Body of pancreas (tissue), 4 donors: Measurements from ENCODE around the gene TMEM256. TPM values are rescaled to one million over a fixed set of nuclear protein-coding genes. Genes with fewer than 3 reads are reported as not detected.

Experiments used
- ATAC-seq: fragments of 150-250 bp; one replicate; pipeline ENCODE4 v1.9.1; 2016
- DNase-seq, 4 donors: peaks; one replicate each; pipeline ENCODE4 v3.0.0-alpha.2; 2019
- H3K27ac ChIP-seq, 4 donors: fragments of 200-600 bp; sonication (generic); 1 replicate in 3 of 4; 2 replicates in 1 of 4; pipeline versions ENCODE4 v1.5.1 to v1.6.1; 2016 to 2019; ENCODE audit warnings: mild to moderate bottlenecking in 1 of 4, mixed read lengths in 1 of 4, moderate library complexity in 1 of 4
- H3K27me3 ChIP-seq, 2 donors: fragments of 200-600 bp; sonication (generic); one replicate each; pipeline ENCODE4 v1.6.0; 2016; ENCODE audit warnings: mild to moderate bottlenecking in 1 of 2
- H3K36me3 ChIP-seq, 2 donors: fragments of 200-600 bp; sonication (generic); replicated peaks in 1 of 2; 2 replicates each; pipeline ENCODE4 v1.5.1; 2016; ENCODE audit warnings: low read depth in 2 of 2; ENCODE audit not compliant: insufficient read depth in 1 of 2
- H3K4me1 ChIP-seq: fragments of 200-600 bp; sonication (generic); one replicate; pipeline ENCODE4 v1.6.0; 2016
- H3K4me3 ChIP-seq, 2 donors: fragments of 200-600 bp; sonication (generic); 1 replicate in 1 of 2; 2 replicates in 1 of 2; pipeline ENCODE4 v1.5.1; 2016 to 2019
- H3K9me3 ChIP-seq, 3 donors: fragments of 200-600 bp; sonication (generic); 1 replicate in 2 of 3; 2 replicates in 1 of 3; pipeline ENCODE4 v1.5.1; 2016
- CTCF ChIP-seq, 7 experiments: fragments of 450-650 bp in 4 of 7; fragments of 200-600 bp in 3 of 7; sonication (generic) in 3 of 7; IDR thresholded peaks; one replicate each; pipeline ENCODE4 v1.5.1; 2016 to 2019; ENCODE audit warnings: antibody characterized with exemption in 7 of 7
- POLR2A ChIP-seq, 3 donors: fragments of 450-650 bp; IDR thresholded peaks; one replicate each; pipeline ENCODE4 v1.6.1; 2016; ENCODE audit warnings: antibody characterized with exemption in 3 of 3, mild to moderate bottlenecking in 2 of 3
- WGBS, 2 donors: methylation state at CpG; one replicate each; pipeline ENCODE4 v1.1.5; 2017; 5-methylcytosine and 5-hydroxymethylcytosine counted together
- intact Hi-C: fragments of 100-400 bp; cut with DNase I; formaldehyde crosslinking; loops from one replicate; pipeline ENCODE4 v1.15.1; 2023
- total RNA-seq, 2 donors: library from RNA; depleted of rRNA; stranded (reverse); fragments of >200 nt; gene quantifications; one replicate each; pipeline ENCODE4 v1.1.0, GENCODE V29; 2016

Gene TMEM256
- total RNA-seq, 2 donors from 2014 or later, result 14.5 to 21.8 TPM

DNA sequence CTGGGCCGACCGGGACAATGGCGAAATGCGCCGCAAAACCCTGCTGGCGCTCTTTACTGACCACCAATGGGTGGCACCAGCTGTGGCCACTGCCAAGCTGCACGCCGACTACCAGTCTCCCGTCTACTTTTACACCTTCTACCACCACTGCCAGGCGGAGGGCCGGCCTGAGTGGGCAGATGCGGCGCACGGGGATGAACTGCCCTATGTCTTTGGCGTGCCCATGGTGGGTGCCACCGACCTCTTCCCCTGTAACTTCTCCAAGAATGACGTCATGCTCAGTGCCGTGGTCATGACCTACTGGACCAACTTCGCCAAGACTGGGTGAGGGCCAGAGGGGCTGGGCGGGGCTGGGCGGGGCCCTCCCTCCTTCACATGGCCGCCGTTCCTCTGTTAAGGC is 11.9 kb upstream of the TMEM256 start:
- H3K36me3 ChIP-seq, result no peaks in the 10 kb centered on the region
- WGBS, 2 donors, result 79 to 85% methylated on average over 16 to 22 of the region's 23 CpGs
- H3K4me1 ChIP-seq, result no peaks in the 10 kb centered on the region
- no peaks in the 10 kb centered on the region for H3K27me3 ChIP-seq
- H3K4me3 ChIP-seq, result no peak overlapping the region
- TF ChIP-seq CTCF (IDR thresholded peaks at IDR 0.05) (no peak), POLR2A (IDR thresholded peaks at IDR 0.05) (no peak)
- ATAC-seq (no peak), DNase-seq (no peak)
- H3K27ac ChIP-seq, result no peak overlapping the region
- H3K9me3 ChIP-seq, result no peaks in the 10 kb centered on the region
- intact Hi-C loops, result no loop called here

DNA sequence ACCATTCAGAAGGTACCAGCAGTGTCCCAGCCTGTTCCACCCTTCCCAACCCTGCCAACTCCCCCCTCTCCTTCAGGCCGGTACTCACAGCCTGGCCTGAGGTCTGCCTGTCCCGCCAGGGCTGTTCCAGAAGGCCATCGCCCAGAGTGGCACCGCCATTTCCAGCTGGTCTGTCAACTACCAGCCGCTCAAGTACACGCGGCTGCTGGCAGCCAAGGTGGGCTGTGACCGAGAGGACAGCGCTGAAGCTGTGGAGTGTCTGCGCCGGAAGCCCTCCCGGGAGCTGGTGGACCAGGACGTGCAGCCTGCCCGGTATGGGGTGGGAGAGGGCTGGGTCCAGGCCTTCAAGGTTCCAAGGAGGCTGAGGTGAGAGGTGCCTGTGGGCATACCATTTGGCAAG is 10.9 kb upstream of the TMEM256 start:
- no peak for ATAC-seq

DNA sequence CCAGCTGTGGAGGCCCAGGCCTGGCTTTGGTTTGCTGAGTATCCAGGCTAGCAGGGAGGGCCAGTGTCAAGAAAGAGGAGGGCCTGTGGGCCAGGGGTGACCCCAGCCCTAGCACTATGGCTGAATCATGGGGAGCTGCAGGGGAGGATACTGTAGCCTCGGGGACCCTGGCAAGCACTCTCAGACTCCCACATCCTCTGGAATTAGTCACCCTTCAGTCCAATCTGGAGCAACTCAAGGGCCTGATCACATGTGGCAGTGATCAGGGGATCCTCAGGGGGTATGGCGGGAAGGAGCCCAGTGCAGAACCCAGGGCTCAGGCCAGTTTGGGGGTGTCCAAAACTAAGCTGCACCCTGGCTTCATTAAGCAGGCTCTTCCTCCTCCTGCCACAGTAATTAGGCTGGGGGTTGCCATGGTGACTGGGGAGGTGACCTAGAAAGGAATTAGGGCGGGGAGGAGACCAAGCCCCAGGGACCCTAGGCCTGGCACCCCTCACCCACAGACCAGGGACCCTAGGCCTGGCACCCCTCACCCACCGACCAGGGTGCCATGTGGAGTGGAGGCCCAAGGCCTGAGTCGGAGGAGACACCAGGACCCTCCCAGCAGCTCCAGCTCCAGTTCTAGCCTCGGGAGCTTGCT is 9.6 kb upstream of the TMEM256 start:
- H3K27ac ChIP-seq, result no peak overlapping the region
- intact Hi-C loops, result no loop called here
- no peaks in the 10 kb centered on the region for H3K27me3 ChIP-seq
- H3K4me3 ChIP-seq, result no peak overlapping the region
- DNase-seq, result no peak
- H3K36me3 ChIP-seq, result no peaks in the 10 kb centered on the region
- WGBS, 2 donors, result 69 to 77% methylated on average over 2 to 6 of the region's 6 CpGs
- no peaks in the 10 kb centered on the region for H3K4me1 ChIP-seq
- TF ChIP-seq POLR2A (IDR thresholded peaks at IDR 0.05), result no peak
- TF ChIP-seq CTCF (IDR thresholded peaks at IDR 0.05), result no peak
- H3K9me3 ChIP-seq, result no peaks in the 10 kb centered on the region
- ATAC-seq, result no peak

More for the DNA sequence above, 10.9 kb upstream of the TMEM256 start:
- H3K9me3 ChIP-seq, result no peaks in the 10 kb centered on the region
- no peaks in the 10 kb centered on the region for H3K27me3 ChIP-seq
- 40 to 82% methylated on average over 1 to 14 of the region's 14 CpGs for WGBS, 2 donors
- H3K4me3 ChIP-seq, result no peak overlapping the region
- intact Hi-C loops, result no loop called here
- TF ChIP-seq CTCF (IDR thresholded peaks at IDR 0.05), result no peak
- no peak for TF ChIP-seq POLR2A (IDR thresholded peaks at IDR 0.05)
- H3K36me3 ChIP-seq, result no peaks in the 10 kb centered on the region
- no peak for DNase-seq
- H3K27ac ChIP-seq, result no peak overlapping the region
- no peaks in the 10 kb centered on the region for H3K4me1 ChIP-seq

DNA sequence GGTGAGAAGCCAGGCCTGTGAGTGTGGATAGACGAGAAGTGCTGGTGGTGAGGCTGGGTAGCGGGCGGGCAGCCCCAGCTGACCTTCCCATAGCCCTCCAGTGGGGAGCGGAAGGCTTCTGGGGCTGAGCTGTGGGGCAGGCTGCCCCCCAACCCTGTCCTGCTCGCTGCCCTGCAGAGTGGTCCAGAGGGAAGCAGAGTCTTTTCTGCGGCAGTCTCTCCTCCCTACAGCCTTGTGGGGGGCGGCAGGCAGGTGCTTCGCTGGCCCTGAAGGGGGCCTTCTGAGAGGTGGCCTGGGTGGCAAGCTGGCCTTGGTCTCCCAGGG is 7.5 kb upstream of the TMEM256 start:
- Histone ChIP-seq H3K36me3 (no peaks in the 10 kb centered on the region), H3K4me3 (no peak overlapping the region), H3K4me1 (no peaks in the 10 kb centered on the region), H3K27me3 (no peaks in the 10 kb centered on the region), H3K9me3 (no peaks in the 10 kb centered on the region), H3K27ac (no peak overlapping the region)
- 79 to 90% methylated on average over 7 of the region's 8 CpGs for WGBS, 2 donors
- intact Hi-C loops, result no loop called here
- ATAC-seq (no peak), DNase-seq (no peak)
- TF ChIP-seq CTCF (IDR thresholded peaks at IDR 0.05) (no peak), POLR2A (IDR thresholded peaks at IDR 0.05) (no peak)
